HCT116 (cell line): ENCODE measurements around the gene ZBTB47.

ENCODE experiments used
- CEBPB ChIP-seq: IDR thresholded peaks from 2 replicates; pipeline ENCODE4 v1.6.1; 2012; ENCODE audit warnings: low read depth
- CTCF ChIP-seq, 3 experiments: fragments of 200-600 bp in 1 of 3; sonication (generic) in 1 of 3; IDR thresholded peaks in 2 of 3; conservative IDR thresholded peaks in 1 of 3; 2 replicates each; pipeline ENCODE4 v1.5.1; 2012 to 2017; ENCODE audit warnings: low read depth in 2 of 3, low read length in 2 of 3, antibody characterized with exemption in 1 of 3, borderline replicate concordance in 1 of 3, control low read depth in 1 of 3, mild to moderate bottlenecking in 1 of 3, mixed read lengths in 1 of 3, mixed run types in 1 of 3, moderate library complexity in 1 of 3; ENCODE audit not compliant: insufficient read depth in 1 of 3
- EGR1 ChIP-seq: IDR thresholded peaks from 2 replicates; pipeline ENCODE4 v1.6.1; 2012; ENCODE audit warnings: low read depth
- EZH2 ChIP-seq: fragments of 200-600 bp; sonication (generic); IDR thresholded peaks from 2 replicates; pipeline ENCODE4 v1.6.1; 2017; ENCODE audit warnings: antibody characterized with exemption, mixed run types
- POLR2AphosphoS5 ChIP-seq: IDR thresholded peaks from 2 replicates; pipeline ENCODE4 v1.6.1; 2011; ENCODE audit warnings: mild to moderate bottlenecking, low read depth, low read length, moderate library complexity
- SP1 ChIP-seq: IDR thresholded peaks from 2 replicates; pipeline ENCODE4 v1.6.1; 2012; ENCODE audit warnings: low read depth
- ZNF274 ChIP-seq: fragments of 200-500 bp; sonication (Bioruptor generic); IDR thresholded peaks from 2 replicates; pipeline ENCODE4 v1.6.1; 2014; ENCODE audit warnings: mild to moderate bottlenecking, low read depth, low read length, inconsistent platforms
- TF ChIP-seq, protein P1 (sequence below): IDR thresholded peaks from 2 replicates; pipeline ENCODE4 v1.6.1; 2012

DNA sequence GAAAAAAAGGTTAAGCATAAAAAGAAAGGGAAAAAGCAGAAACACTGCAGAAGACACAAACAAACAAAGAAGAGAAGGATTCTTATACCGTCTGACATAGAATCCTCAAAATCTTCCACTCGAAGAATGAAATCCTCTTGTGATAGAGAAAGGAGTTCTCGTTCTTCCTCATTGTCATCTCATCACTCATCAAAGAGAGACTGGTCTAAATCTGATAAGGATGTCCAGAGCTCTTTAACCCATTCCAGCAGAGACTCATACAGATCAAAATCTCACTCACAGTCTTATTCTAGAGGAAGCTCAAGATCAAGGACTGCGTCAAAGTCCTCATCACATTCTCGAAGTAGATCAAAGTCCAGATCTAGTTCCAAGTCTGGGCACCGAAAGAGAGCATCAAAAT is 16.5 kb upstream of the ZBTB47 start:
- no peak for TF ChIP-seq EGR1
- no peak for TF ChIP-seq CTCF (IDR thresholded peaks at IDR 0.05 in 2 of 3, conservative IDR thresholded peaks at IDR 0.05 in 1 of 3; ENCODE audit: borderline replicate concordance in 1 of 3, insufficient read depth in 1 of 3, low read depth in 2 of 3, low read length in 2 of 3)
- TF ChIP-seq ZNF274 = no peak
- no peak for TF ChIP-seq EZH2
- TF ChIP-seq SP1 = no peak
- TF ChIP-seq, protein P1, sequence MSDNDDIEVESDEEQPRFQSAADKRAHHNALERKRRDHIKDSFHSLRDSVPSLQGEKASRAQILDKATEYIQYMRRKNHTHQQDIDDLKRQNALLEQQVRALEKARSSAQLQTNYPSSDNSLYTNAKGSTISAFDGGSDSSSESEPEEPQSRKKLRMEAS = no peak
- TF ChIP-seq POLR2AphosphoS5 = no peak
- TF ChIP-seq CEBPB = no peak
